Ecto neural progenitor cell (in vitro differentiated cells): ENCODE results near the gene PLXDC2.

Experiments used
- DNase-seq: peaks from one replicate; pipeline ENCODE4 v3.0.0-alpha.2; 2018; ENCODE audit warnings: low spot score

PLXDC2 gene

GRCh38 chr10:19815731-19816410 lies 361 bp upstream of the PLXDC2 start:
- peak; percentile 90 for DNase-seq

- DNase-seq = peak; percentile 67
These were observed 1.1 kb downstream of the PLXDC2 start for GRCh38 chr10:19817231-19817933.

- no peak for DNase-seq
These were observed 2.6 kb downstream of the PLXDC2 start for GRCh38 chr10:19818876-19819275.

- no peak for DNase-seq
These were observed 3.3 kb downstream of the PLXDC2 start for GRCh38 chr10:19819419-19820033.

GRCh38 chr10:19824381-19825342 lies 8.4 kb downstream of the PLXDC2 start:
- DNase-seq = no peak

GRCh38 chr10:19825700-19826099 lies 9.5 kb downstream of the PLXDC2 start:
- no peak for DNase-seq

- no peak for DNase-seq
These were observed 10.5 kb downstream of the PLXDC2 start for GRCh38 chr10:19826712-19827111.

GRCh38 chr10:19828278-19829049 lies 12.2 kb downstream of the PLXDC2 start:
- no peak for DNase-seq

- no peak for DNase-seq
These were observed 16.5 kb downstream of the PLXDC2 start for GRCh38 chr10:19832699-19833098.

GRCh38 chr10:19833170-19833824 lies 17.1 kb downstream of the PLXDC2 start:
- no peak for DNase-seq

GRCh38 chr10:19835952-19836351 lies 19.7 kb downstream of the PLXDC2 start:
- DNase-seq = no peak

GRCh38 chr10:19839090-19839489 lies 22.9 kb downstream of the PLXDC2 start:
- no peak for DNase-seq

GRCh38 chr10:19839552-19839951 lies 23.3 kb downstream of the PLXDC2 start:
- DNase-seq = no peak

GRCh38 chr10:19840776-19841175 lies 24.5 kb downstream of the PLXDC2 start:
- no peak for DNase-seq

- DNase-seq = no peak
These were observed 27.3 kb downstream of the PLXDC2 start for GRCh38 chr10:19843487-19843886.

- DNase-seq = no peak
These were observed 29.5 kb downstream of the PLXDC2 start for GRCh38 chr10:19845503-19846368.

GRCh38 chr10:19847321-19847720 lies 31.1 kb downstream of the PLXDC2 start:
- no peak for DNase-seq

- no peak for DNase-seq
These were observed 32.2 kb downstream of the PLXDC2 start for GRCh38 chr10:19848226-19848985.

GRCh38 chr10:19853831-19854230 lies 37.6 kb downstream of the PLXDC2 start:
- no peak for DNase-seq
